HG03571 (cell line): ENCODE results near the gene MTHFD1.

ENCODE experiments used
- ATAC-seq: cut with Tn5 transposase; IDR thresholded peaks from one replicate; pipeline ENCODE4 v1.9.1; 2021; ENCODE audit not compliant: unreplicated experiment

Gene MTHFD1

GRCh38 chr14:64444984-64445845 lies 57.1 kb downstream of the MTHFD1 start:
- ATAC-seq, result peak; percentile 96

- no peak for ATAC-seq
Observed at GRCh38 chr14:64447876-64448670, 59.9 kb downstream of the MTHFD1 start.

- ATAC-seq, result no peak
Observed at GRCh38 chr14:64450255-64450654, 62.1 kb downstream of the MTHFD1 start.

- ATAC-seq, result no peak
Observed at GRCh38 chr14:64454671-64455070, 66.5 kb downstream of the MTHFD1 start.

GRCh38 chr14:64459405-64460136 lies 71.4 kb downstream of the MTHFD1 start:
- ATAC-seq, result no peak

- no peak for ATAC-seq
Observed at GRCh38 chr14:64461221-64461620, 73.1 kb downstream of the MTHFD1 start.

- no peak for ATAC-seq
Observed at GRCh38 chr14:64463195-64463594, 75.0 kb downstream of the MTHFD1 start.

GRCh38 chr14:64463873-64464272 lies 75.7 kb downstream of the MTHFD1 start:
- ATAC-seq, result no peak

- no peak for ATAC-seq
Observed at GRCh38 chr14:64464651-64465050, 76.5 kb downstream of the MTHFD1 start.

- peak; percentile 60 for ATAC-seq
Observed at GRCh38 chr14:64465191-64465822, 77.2 kb downstream of the MTHFD1 start, which contains the start of gene AKAP5. AKAP5 (plus strand) TSS chr14:64465499; CDS start chr14:64468395, 2,896 bp downstream.

- ATAC-seq, result no peak
Observed at GRCh38 chr14:64465831-64466554, 77.8 kb downstream of the MTHFD1 start.

- ATAC-seq, result no peak
Observed at GRCh38 chr14:64467101-64467500, 78.9 kb downstream of the MTHFD1 start.

GRCh38 chr14:64467566-64467965 lies 79.4 kb downstream of the MTHFD1 start:
- ATAC-seq, result no peak

- ATAC-seq, result no peak
Observed at GRCh38 chr14:64468451-64468850, 80.3 kb downstream of the MTHFD1 start.

GRCh38 chr14:64474041-64474440 lies 85.9 kb downstream of the MTHFD1 start:
- no peak for ATAC-seq

- no peak for ATAC-seq
Observed at GRCh38 chr14:64474698-64475097, 86.5 kb downstream of the MTHFD1 start.

- no peak for ATAC-seq
Observed at GRCh38 chr14:64475585-64476273, 87.6 kb downstream of the MTHFD1 start.

- ATAC-seq, result no peak
Observed at GRCh38 chr14:64476438-64476837, 88.3 kb downstream of the MTHFD1 start.

GRCh38 chr14:64478634-64479250 lies 90.6 kb downstream of the MTHFD1 start:
- no peak for ATAC-seq
